Small intestine (tissue), 7 donors: Measurements from ENCODE around the gene PSMD1. TPM values are rescaled to one million over a fixed set of nuclear protein-coding genes. Genes with fewer than 3 reads are reported as not detected.

Experiments used
- DNase-seq, 2 donors: peaks; one replicate each; pipeline versions ENCODE4 v3.0.0 to v3.0.0-alpha.2; 2013
- FAIRE-seq: peaks from 2 replicates; lab custom pipeline; 2012; peaks lifted over from hg19 to GRCh38; lab: Jason Lieb, UNC
- H3K27ac ChIP-seq, 3 donors: one replicate each; pipeline ENCODE4 v1.5.1; 2013; ENCODE audit warnings: low read length in 2 of 3, mild to moderate bottlenecking in 2 of 3, control low read depth in 1 of 3, inconsistent platforms in 1 of 3, low read depth in 1 of 3, moderate library complexity in 1 of 3
- H3K27me3 ChIP-seq, 3 donors: one replicate each; pipeline ENCODE4 v1.6.1; 2013; ENCODE audit warnings: low read length in 3 of 3, inconsistent platforms in 1 of 3; ENCODE audit not compliant: control insufficient read depth in 3 of 3, insufficient read depth in 3 of 3
- H3K36me3 ChIP-seq, 3 donors: one replicate each; pipeline ENCODE4 v1.6.1; 2013; ENCODE audit warnings: low read length in 3 of 3, inconsistent platforms in 1 of 3, low read depth in 1 of 3, mild to moderate bottlenecking in 1 of 3, moderate library complexity in 1 of 3; ENCODE audit not compliant: control insufficient read depth in 3 of 3, insufficient read depth in 2 of 3
- H3K4me1 ChIP-seq, 3 donors: one replicate each; pipeline ENCODE4 v1.6.1; 2013; ENCODE audit warnings: low read length in 2 of 3, inconsistent platforms in 1 of 3, low read depth in 1 of 3, mild to moderate bottlenecking in 1 of 3, moderate library complexity in 1 of 3; ENCODE audit not compliant: control insufficient read depth in 3 of 3, insufficient read depth in 2 of 3
- H3K4me3 ChIP-seq, 3 donors: one replicate each; pipeline ENCODE4 v1.5.1; 2013; ENCODE audit warnings: low read length in 3 of 3, control low read depth in 1 of 3, inconsistent platforms in 1 of 3, low read depth in 1 of 3, mild to moderate bottlenecking in 1 of 3, moderate library complexity in 1 of 3
- H3K9me3 ChIP-seq, 2 donors: one replicate each; pipeline ENCODE4 v1.6.1; 2013; ENCODE audit warnings: low read depth in 1 of 2, low read length in 1 of 2; ENCODE audit not compliant: control insufficient read depth in 2 of 2, insufficient read depth in 1 of 2
- WGBS, 3 donors: extraction: QIAGEN DNeasy Blood & Tissue Kit; methylation state at CpG; one replicate each; pipeline ENCODE4 v1.1.7; 2013; 5-methylcytosine and 5-hydroxymethylcytosine counted together
- polyA plus RNA-seq, 4 donors: library from polyadenylated mRNA; stranded (reverse) in 3 of 4; unstranded in 1 of 4; fragments of 200-250 nt in 3 of 4; fragments of 120-200 nt in 1 of 4; gene quantifications; one replicate each; pipeline versions ENCODE4 v1.2.1 to v1.2.3, GENCODE V29; 2013
- donor health status: healthy with polysubstance abuse.
- donor health status: control.
- donor health status: control.
- donor health status: Bipolar disorder and iron deficiency.
- donor health status: healthy.

PSMD1 gene
- polyA plus RNA-seq, 4 donors: 45.8 to 75.1 (median 59.5) TPM

- H3K4me3 ChIP-seq: no peak overlapping the region
- FAIRE-seq: no peak
- no peak for DNase-seq
- peaks cover 0 to 33% (median 0%) of the 10 kb centered on the region in 3 donors for H3K4me1 ChIP-seq
- WGBS, 3 donors: 79 to 94% (median 84%) methylated on average over 3 of the region's 3 CpGs
- no peaks in the 10 kb centered on the region for H3K36me3 ChIP-seq
- H3K27ac ChIP-seq: no peak overlapping the region
- no peaks in the 10 kb centered on the region for H3K27me3 ChIP-seq
- peaks cover 0 to 2% of the 10 kb centered on the region in 2 donors for H3K9me3 ChIP-seq
These were observed 25.9 kb upstream of the PSMD1 start for GRCh38 chr2:231030725-231031124.

GRCh38 chr2:231032575-231033140 is 24.0 kb upstream of the PSMD1 start:
- H3K27ac ChIP-seq: no peak overlapping the region
- peaks cover 0 to 5% (median 2%) of the 10 kb centered on the region in 3 donors for H3K27me3 ChIP-seq
- H3K4me3 ChIP-seq: no peak overlapping the region
- WGBS, 3 donors: 44 to 63% (median 56%) methylated on average over 5 of the region's 5 CpGs
- no peak for FAIRE-seq
- no peak for DNase-seq
- H3K9me3 ChIP-seq: peaks cover 0 to 2% of the 10 kb centered on the region in 2 donors
- peaks cover 0 to 37% (median 0%) of the 10 kb centered on the region in 3 donors for H3K4me1 ChIP-seq
- H3K36me3 ChIP-seq: no peaks in the 10 kb centered on the region

DNA sequence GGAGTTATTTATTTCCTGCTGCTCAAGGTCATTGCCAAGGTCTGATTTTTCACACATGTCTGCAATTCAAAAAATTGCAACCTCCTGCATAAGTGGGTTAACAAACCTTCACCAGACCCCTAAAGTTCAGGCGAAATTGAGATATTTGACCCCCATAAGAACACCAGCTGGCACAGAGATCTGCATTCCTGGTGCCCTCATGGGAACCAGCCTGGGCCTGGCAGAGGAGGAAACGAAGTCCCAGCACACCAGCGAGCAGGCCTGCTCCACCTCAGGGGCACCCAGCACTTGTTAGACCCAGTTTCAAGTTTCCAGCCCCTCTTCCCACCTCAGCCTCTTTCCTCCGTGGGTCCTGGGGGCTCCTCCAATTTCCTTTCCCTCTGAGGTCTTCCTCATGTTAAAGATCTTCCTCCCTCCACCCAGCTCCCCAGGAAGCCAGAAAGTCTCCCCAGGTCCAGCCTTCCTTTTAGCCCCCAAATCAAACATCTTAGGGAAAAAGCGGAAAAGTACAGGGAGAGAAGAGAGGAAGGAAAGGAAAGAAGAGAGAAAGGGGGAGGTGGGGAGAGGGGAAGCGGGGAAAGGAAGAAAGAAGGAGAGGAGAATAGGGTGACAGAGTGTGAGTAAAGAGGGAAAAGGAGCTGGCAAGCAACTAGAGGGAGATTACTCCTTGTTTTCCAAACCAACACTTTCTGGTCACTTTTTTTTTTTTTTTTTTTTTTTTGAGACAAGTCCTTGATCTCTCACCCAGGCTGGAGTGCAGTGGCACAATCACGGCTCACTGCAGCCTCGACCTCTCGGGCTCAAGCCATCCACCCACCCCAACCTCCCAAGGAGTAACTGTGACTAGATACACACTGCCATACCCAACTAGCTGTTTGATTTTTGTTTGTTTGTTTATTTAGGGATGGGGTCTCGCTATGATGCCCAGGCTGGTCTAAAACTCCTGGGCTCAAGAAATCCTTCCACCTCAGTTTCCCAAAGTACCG is 23.2 kb upstream of the PSMD1 start:
- Histone ChIP-seq H3K27ac (peak overlapping the region in 2 of 3 donors; percentile 32 to 67), H3K9me3 (peaks cover 0 to 2% of the 10 kb centered on the region in 2 donors), H3K4me1 (peaks cover 0 to 37% (median 0%) of the 10 kb centered on the region in 3 donors), H3K4me3 (no peak overlapping the region), H3K27me3 (peaks cover 0 to 8% (median 2%) of the 10 kb centered on the region in 3 donors), H3K36me3 (no peaks in the 10 kb centered on the region)
- DNase-seq: no peak
- 38 to 60% (median 51%) methylated on average over 11 of the region's 11 CpGs for WGBS, 3 donors
- FAIRE-seq: no peak

DNA sequence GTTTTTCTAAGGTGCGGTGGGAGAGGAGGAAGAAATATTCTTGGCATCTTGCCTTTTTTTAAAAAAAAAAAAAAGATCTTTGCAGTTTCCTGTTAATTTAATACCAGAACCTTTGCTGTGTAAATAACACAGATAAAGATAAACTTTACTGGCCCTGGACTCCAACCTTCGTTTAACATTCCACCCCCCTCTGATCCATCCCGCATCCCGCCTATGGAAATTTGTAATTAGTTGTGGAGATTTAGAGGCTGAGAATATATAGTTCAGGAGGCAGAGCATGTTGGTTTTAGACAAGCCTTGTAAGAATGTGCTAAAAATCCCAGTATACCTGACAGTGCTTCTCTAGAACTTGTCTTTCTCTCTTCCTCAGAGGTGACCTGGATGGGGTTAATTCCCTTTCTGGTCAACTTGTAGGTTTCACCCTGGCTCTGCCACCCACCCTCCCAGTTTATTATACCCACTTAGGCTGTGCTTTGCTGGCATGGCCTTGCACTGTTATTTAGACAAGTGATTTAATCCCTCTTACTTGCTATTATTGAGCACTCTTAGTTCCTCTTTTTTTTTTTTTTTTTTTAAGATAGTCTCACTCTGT is 22.3 kb upstream of the PSMD1 start:
- no peaks in the 10 kb centered on the region for H3K36me3 ChIP-seq
- H3K27ac ChIP-seq: peak overlapping the region in 1 of 3 donors; percentile 67
- 4 to 17% (median 13%) methylated on average over 4 of the region's 4 CpGs for WGBS, 3 donors

DNA sequence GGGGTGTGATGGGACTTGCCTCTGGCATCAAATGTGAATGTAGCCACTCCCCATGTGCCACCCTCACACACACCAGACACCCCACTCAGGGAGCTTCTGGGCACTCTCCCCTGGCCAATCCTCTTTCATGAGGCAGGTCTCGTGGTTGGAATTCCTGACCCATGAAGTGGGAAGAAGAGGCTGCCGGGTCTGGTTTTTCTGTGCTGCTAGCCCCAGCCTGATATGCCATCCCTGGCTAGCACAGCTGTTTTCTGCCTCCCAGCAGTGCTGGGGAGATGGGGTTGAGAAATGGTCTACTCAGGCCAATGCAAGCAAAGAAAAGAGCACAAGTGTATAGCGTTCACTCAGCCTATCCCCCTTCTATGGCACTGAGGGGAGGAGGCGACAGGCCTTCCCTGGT is 20.5 kb upstream of the PSMD1 start:
- FAIRE-seq (no peak), DNase-seq (no peak)
- WGBS, 3 donors: 83 to 96% (median 88%) methylated on average over 4 of the region's 4 CpGs
- Histone ChIP-seq H3K4me1 (peaks cover 0 to 41% (median 0%) of the 10 kb centered on the region in 3 donors), H3K36me3 (peaks cover 0 to 5% (median 0%) of the 10 kb centered on the region in 3 donors), H3K27ac (no peak overlapping the region), H3K27me3 (peaks cover 0 to 8% (median 2%) of the 10 kb centered on the region in 3 donors), H3K9me3 (no peaks in the 10 kb centered on the region), H3K4me3 (no peak overlapping the region)

More for the DNA sequence above, 22.3 kb upstream of the PSMD1 start:
- Histone ChIP-seq H3K4me3 (no peak overlapping the region), H3K9me3 (no peaks in the 10 kb centered on the region), H3K27me3 (peaks cover 0 to 8% (median 2%) of the 10 kb centered on the region in 3 donors), H3K4me1 (peaks cover 0 to 37% (median 0%) of the 10 kb centered on the region in 3 donors)
- DNase-seq (peak; percentile 65 to 80), FAIRE-seq (no peak)

GRCh38 chr2:231036578-231037106 is 20.0 kb upstream of the PSMD1 start:
- H3K4me3 ChIP-seq: no peak overlapping the region
- FAIRE-seq (no peak), DNase-seq (no peak)
- WGBS, 3 donors: 60 to 69% (median 60%) methylated on average over 12 of the region's 12 CpGs
- H3K36me3 ChIP-seq: peaks cover 0 to 10% (median 0%) of the 10 kb centered on the region in 3 donors
- peaks cover 0 to 41% (median 0%) of the 10 kb centered on the region in 3 donors for H3K4me1 ChIP-seq
- peaks cover 0 to 8% (median 2%) of the 10 kb centered on the region in 3 donors for H3K27me3 ChIP-seq
- H3K9me3 ChIP-seq: no peaks in the 10 kb centered on the region
- H3K27ac ChIP-seq: no peak overlapping the region

DNA sequence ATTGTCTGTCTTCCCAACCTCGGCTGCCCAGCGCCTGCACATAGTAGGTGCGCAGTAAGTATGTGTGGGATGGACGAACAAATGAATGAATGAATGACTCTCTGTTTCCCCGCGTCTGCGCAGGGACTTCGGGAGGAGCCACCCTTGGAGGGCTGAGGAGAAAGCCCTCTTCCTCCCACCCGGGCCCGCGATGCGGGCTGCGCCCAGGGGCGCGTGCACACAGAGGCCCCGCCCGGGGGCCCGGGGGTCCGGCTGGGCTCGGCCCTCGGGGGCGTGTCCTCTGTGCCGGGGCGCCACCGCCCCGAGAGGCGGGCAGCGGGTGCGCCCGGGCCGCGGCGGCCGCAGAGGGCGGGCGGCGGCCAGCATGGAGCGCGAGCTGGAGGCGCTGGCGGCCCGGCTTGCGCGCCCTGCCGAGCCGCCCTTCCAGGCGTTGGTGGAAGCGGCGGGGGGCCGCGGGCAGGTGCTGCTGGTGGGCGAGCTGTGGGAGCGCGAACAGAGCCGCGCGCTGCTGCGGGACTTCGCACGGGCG is 19.4 kb upstream of the PSMD1 start, which contains the start of gene C2orf72:
TSS of gene C2orf72 (plus strand) at position 322 of the 529 bp plus-strand sequence. CDS start at position 365, 43 bp downstream.
- DNase-seq (peak; percentile 25 to 79), FAIRE-seq (no peak)
- WGBS, 3 donors: 1 to 4% (median 2%) methylated on average over 19 to 61 of the region's 61 CpGs
- H3K4me3 ChIP-seq: peak within 1 kb of the TSS; percentile 41 to 70 (median 67)
- peaks cover 0 to 8% (median 2%) of the 10 kb centered on the region in 3 donors for H3K27me3 ChIP-seq
- peaks cover 0 to 35% (median 0%) of the 10 kb centered on the region in 3 donors for H3K4me1 ChIP-seq
- H3K27ac ChIP-seq: peak within 1 kb of the TSS in 1 of 3 donors; percentile 28
- H3K9me3 ChIP-seq: no peaks in the 10 kb centered on the region
- H3K36me3 ChIP-seq: peaks cover 0 to 15% (median 0%) of the 10 kb centered on the region in 3 donors
